H1 (cell line): Measurements from ENCODE around the gene TNS3. TPM values are rescaled to one million over a fixed set of nuclear protein-coding genes. Genes with fewer than 3 reads are reported as not detected.

Experiments
- CREB1 ChIP-seq: IDR thresholded peaks from 2 replicates; pipeline ENCODE4 v1.6.1; 2012; ENCODE audit warnings: inconsistent platforms
- E2F6 ChIP-seq: IDR thresholded peaks from 2 replicates; pipeline ENCODE4 v1.6.1; 2012; ENCODE audit warnings: inconsistent platforms
- HDAC6 ChIP-seq: IDR thresholded peaks from one replicate; pipeline ENCODE4 v1.7.1; 2012; ENCODE audit warnings: low read depth, mild to moderate bottlenecking, inconsistent platforms, low read length, moderate library complexity
- SIN3A ChIP-seq, 2 experiments: IDR thresholded peaks in 1 of 2; conservative IDR thresholded peaks in 1 of 2; 2 replicates each; pipeline ENCODE4 v1.6.1; 2011 to 2012; ENCODE audit warnings: low read length in 2 of 2, improper control_type of control experiment in 1 of 2, low read depth in 1 of 2, mild to moderate bottlenecking in 1 of 2
- TAF1 ChIP-seq: IDR thresholded peaks from 2 replicates; pipeline ENCODE4 v1.6.1; 2011; ENCODE audit warnings: mild to moderate bottlenecking, low read depth, low read length
- polyA plus RNA-seq, 7 experiments: library from polyadenylated mRNA; depleted of rRNA in 3 of 7; stranded (reverse) in 5 of 7; unstranded in 2 of 7; fragments of >200 nt in 5 of 7; fragments of 200-250 nt in 2 of 7; gene quantifications; 1 replicate in 5 of 7; 2 replicates in 1 of 7; 4 replicates in 1 of 7; pipeline versions ENCODE4 v1.2.1 to v1.2.3, GENCODE V29; 2011 to 2013; ENCODE audit warnings: missing spikeins in 2 of 7, mixed read lengths in 2 of 7
- total RNA-seq: library from RNA; stranded (reverse); fragmentation: NEBNext Ultra II Directional; extraction: Animal tissue kit (Norgen Biotek cat#: 25700); gene quantifications from 2 replicates; pipeline ENCODE4 v1.2.1, GENCODE V29; 2021

Gene TNS3
- total and polyA plus RNA-seq, 2 of the 8 experiments (the other 6 are each of a cell fraction or from before 2014, with no cell fraction given), result 11.9 to 24.2 TPM

GRCh38 chr7:47254081-47254977 lies 327.6 kb downstream of the TNS3 start (continued):
- no peak for TF ChIP-seq E2F6
- peak; percentile 14; the same call in 1 of the 2 replicates for TF ChIP-seq TAF1
- TF ChIP-seq CREB1, result 0 out of 2 replicates have a peak, but pooled peaks have one; percentile 44
- no peak for TF ChIP-seq HDAC6
- no peak for TF ChIP-seq SIN3A (conservative IDR thresholded peaks at IDR 0.05 in 1 of 2, IDR thresholded peaks at IDR 0.05 in 1 of 2; ENCODE audit: low read depth in 1 of 2, low read length in 2 of 2)
